Measurements from ENCODE around the gene GOLGA6L24. TPM values are rescaled to one million over a fixed set of nuclear protein-coding genes. Genes with fewer than 3 reads are reported as not detected.
"Not testable (repeated sequence)": the region's sequence is repeated elsewhere in the genome, so short reads cannot be mapped to it uniquely, and the experiment has no call there.

Gene GOLGA6L24, protein sequence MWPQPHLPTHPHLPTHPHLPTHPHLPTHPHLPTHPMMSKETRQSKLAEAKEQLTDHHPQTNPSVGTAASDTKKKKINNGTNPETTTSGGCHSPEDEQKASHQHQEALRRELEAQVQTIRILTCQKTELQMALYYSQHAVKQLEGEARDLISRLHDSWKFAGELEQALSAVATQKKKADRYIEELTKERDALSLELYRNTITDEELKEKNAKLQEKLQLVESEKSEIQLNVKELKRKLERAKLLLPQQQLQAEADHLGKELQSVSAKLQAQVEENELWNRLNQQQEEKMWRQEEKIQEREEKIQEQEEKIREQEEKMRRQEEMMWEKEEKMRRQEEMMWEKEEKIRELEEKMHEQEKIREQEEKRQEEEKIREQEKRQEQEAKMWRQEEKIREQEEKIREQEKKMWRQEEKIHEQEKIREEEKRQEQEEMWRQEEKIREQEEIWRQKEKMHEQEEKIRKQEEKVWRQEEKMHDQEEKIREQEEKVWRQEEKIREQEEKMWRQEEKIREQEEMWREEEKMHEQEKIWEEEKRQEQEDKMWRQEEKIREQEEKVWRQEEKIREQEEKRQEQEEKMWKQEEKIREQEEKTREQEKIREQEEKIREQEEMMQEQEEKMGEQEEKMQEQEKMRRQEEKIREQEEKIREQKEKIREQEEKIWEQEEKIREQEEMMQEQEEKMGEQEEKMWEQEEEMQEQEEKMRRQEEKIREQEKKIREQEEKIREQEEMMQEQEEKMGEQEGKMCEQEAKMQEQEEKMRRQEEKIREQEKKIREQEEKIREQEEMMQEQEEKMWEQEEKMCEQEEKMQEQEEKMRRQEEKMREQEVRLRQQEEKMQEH
- polyA plus RNA-seq (2012; ENCODE audit: insufficient read depth, insufficient read length): 0.52 TPM

DNA sequence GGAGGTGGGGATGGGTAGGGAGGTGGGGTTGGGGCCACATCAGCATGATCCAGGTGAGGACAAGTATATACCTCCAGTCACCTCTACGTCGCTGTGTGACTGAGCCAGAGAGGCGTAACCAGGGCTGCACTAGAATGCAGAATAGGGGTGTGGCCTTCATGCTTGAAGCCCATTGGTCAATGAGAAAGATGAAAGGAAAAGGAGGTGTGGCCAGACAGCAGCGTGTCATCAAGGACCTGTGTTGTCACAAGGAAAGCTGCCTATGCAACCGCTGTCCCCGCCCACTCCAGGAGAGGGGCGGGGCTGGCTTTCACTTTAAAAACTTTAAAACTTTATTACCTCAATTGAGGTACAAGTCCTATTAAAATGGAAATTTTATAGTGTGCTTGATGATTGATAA is at the start of gene GOLGA6L24:
Gene GOLGA6L24 (minus strand): TSS at position 101 of the 400 bp plus-strand sequence. CDS start 61 bp downstream, at position 40.
- DNase-seq (ENCODE audit: low read depth, low spot score); H3K4me3 ChIP-seq (ENCODE audit: low read length): not testable (repeated sequence)

DNA sequence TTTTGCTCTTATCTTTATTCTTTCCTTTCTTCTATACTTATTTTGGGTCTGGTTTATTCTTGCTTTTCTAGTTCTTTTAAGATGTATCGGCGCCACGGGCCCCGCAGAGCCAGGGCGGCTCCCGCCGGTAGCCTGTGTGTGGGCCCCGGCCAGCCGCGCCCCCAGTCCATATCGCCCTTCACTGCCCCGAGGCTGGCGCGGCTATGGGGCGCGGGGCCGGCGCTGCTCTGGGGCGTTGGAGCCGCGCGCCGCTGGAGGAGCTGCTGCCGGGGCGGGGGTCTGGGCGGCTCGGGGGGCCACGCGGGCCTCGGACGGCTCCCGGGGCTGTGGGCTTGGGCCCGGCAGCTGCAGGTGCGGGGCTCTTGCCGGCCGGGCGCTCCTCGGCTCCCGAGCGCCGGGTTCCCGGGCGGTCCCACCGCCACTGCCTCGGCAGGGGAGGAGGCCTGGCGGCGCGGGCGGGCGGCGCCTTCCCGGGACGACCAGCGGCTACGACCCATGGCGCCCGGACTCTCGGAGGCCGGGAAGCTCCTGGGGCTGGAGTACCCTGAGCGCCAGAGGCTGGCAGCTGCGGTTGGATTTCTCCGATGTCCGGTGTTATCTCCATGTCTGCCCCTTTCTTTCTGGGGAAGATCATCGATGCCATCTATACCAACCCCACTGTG is 45.0 kb upstream of the GOLGA6L24 start:
- not testable (repeated sequence) for H3K4me3 ChIP-seq (ENCODE audit: low read length); DNase-seq (ENCODE audit: low read depth, low spot score)

DNA sequence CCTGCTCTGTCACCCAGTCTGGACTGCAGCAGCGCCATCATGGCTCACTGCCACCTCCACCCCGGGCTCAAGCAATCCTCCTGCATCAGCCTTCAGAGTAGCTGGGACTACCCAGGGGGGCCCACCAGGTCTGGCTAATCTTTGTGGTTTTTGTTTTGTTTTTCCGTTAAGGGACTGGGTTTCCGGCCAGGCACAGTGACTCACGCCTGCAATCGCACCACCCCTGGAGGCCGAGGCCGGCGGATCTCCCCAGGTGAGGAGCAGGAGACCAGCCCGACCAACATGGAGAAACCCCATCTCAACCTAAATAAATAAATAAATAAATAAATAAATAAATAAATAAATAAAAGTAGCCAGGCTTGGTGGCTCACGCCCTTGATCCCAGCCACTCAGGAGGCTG is 38.1 kb upstream of the GOLGA6L24 start:
- not testable (repeated sequence) for DNase-seq (ENCODE audit: low read depth, low spot score); H3K4me3 ChIP-seq (ENCODE audit: low read length)

DNA sequence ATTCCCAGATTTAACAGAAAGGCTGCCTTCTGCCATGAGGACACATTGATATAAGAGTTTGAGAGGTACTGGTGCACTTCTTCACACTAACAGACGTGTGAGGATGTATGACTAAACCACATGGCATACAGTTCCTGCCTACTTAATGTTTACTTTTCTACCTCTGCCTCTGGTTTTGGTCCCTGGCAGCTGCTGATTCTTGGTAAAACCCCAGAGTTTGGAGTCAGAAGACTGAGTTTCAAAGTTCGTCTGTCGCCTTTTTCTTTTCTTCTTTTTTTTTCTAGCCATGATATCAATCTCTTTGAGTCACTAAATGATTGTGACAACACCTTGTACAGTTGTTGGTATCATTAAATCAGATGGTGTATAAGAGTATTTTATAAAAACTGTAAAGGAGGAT is 22.2 kb upstream of the GOLGA6L24 start:
- H3K4me3 ChIP-seq (ENCODE audit: low read length); DNase-seq (ENCODE audit: low read depth, low spot score): not testable (repeated sequence)

DNA sequence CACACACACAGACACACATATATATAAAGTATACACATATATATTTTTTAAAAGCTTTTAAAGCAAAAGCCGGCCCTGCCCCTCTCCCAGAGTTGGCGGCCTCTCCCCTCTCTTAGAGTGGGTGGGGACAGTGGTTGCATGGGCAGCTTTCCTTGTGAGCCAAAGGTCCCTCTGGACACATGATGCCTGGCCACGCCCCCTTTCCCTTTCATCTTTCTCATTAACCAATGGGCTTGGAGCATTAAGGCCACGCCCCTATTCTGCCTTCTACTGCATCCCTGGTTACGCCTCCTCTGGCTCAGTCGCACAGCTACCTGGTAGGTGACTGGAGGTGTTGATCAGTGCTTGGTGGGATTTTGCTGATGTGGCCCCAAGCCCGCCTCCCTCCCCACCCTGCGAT is 20.5 kb upstream of the GOLGA6L24 start, which contains the start of gene GOLGA8F:
Gene GOLGA8F (plus strand): TSS at position 301 of the 400 bp plus-strand sequence. CDS start 98 bp downstream, at position 399.
- not testable (repeated sequence) for DNase-seq (ENCODE audit: low read depth, low spot score)

DNA sequence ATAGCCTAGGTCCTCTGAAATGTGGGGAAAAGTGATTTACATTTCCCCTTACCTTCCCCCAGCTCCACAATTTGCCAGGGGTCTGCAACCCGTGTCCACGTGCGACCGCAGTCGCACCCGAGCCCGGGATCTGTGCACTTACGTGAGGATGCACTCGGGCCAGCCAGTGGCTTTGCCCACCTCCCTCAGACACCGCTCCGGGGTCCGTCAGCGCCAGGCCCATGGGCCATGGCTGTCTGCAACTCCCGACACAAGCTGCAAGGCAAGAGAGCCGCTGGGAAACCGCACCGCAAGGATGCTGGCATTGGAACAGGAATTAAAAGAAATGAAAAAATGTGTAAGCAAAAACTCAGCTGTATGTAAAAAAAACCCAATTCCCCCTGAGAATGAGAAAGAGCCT is 7.6 kb upstream of the GOLGA6L24 start:
- DNase-seq (ENCODE audit: low read depth, low spot score): not testable (repeated sequence)

More for the DNA sequence above, 20.5 kb upstream of the GOLGA6L24 start, which contains the start of gene GOLGA8F:
- H3K4me3 ChIP-seq (ENCODE audit: low read length): not testable (repeated sequence)

DNA sequence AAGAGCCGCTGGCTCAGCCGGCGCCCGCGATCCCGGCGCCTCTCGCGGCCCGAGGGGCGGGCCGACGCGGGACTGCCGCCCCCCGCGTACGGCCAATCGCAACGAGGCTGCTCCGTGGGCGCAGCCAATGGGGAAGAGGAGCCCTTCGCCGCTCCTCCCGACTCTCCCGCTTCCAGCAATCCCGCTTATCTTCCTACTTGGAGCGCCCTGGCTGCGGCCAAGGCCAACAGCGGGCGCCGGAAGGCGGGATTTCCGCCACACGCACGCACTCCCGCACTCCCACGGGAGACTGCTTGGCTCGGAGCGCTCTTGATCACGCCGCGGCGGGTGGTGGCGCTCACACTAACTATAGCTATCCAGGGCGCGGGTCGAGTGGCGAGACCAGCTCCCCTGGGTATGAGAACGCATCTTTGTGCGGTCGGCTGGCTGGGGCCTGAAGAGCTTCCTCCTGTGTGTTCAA is 35.7 kb downstream of the GOLGA6L24 start, which contains the start of gene HERC2:
Gene HERC2 (minus strand): TSS at position 51 of the 460 bp plus-strand sequence. CDS start 746 bp downstream, outside the sequence.
- not testable (repeated sequence) for DNase-seq (ENCODE audit: low read depth, low spot score)
- H3K4me3 ChIP-seq (ENCODE audit: low read length): peak within 1 kb of the TSS; percentile 45

More for the DNA sequence above, 7.6 kb upstream of the GOLGA6L24 start:
- not testable (repeated sequence) for H3K4me3 ChIP-seq (ENCODE audit: low read length)

DNA sequence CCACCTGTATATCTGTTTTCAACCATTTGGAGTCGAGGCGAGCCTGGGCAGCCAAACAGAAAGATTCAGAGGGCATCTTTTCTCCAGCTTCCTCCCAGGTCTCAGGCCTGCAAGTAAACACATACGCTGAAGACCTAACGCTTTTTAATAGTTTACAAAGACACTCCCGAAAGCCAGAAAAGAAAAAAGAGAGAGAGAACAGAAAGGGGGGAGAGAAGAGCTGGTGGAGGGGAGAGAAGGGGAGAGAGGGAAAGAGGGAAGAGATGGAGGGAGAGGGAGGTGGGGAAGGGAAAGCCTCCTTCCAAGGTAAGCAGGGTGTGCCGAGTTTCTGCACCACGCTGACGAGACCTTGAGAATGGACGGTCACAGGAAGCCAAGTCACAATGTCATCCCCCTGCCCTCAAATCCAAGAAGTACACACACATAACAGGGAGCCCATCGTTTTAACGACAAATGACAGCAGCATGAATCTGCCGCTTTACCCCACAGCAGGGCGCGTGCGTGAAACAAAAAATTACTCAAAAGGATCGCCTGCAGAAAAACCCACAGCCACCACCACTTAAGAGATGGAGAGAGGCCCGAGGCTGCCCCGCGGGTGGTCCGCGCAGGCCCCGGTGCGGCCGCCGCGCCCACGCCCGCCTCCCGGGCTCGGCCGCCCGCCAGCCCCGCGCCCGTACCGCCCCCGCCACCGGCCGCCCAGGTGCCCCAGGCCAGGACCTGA is 36.4 kb downstream of the GOLGA6L24 start:
- peak overlapping the region; percentile 45 for H3K4me3 ChIP-seq (ENCODE audit: low read length)
- DNase-seq (ENCODE audit: low read depth, low spot score): not testable (repeated sequence)

DNA sequence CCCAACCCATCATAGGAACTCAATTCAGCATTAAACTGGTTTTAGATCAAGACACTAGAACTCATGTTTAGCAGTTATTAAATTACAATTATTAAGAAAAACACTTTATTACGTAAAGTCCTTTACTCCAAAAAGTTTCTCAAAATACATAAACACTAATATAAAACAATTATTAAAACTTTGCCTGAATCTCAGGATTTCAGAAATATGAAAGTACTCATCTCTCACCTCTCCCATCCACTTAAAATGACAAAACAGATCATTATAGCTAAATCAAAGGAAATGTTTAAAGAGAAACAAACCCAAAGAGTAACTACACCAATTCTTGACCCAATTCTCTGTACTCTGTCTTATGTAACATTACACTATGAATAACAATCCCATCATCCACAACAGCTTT is 38.2 kb downstream of the GOLGA6L24 start:
- not testable (repeated sequence) for DNase-seq (ENCODE audit: low read depth, low spot score); H3K4me3 ChIP-seq (ENCODE audit: low read length)

DNA sequence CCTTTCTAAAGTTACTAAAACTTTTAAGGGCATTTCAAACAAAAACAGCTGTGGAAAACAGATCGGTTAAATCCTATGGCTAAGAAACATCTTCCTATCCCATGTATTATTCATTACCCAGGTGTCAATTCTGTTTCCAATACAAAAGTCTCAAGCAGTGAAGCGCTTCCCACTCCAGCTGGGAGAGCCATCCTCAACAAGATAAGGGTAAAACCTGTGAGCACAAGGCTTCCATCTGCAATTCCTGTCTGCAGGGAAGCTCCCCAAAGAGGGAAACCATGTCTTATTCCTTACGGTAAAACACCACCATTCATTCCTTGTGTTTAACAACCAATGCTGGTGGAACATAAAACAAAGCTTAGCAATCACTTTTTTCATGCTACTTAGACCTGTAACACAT is 39.1 kb downstream of the GOLGA6L24 start:
- DNase-seq (ENCODE audit: low read depth, low spot score); H3K4me3 ChIP-seq (ENCODE audit: low read length): not testable (repeated sequence)

DNA sequence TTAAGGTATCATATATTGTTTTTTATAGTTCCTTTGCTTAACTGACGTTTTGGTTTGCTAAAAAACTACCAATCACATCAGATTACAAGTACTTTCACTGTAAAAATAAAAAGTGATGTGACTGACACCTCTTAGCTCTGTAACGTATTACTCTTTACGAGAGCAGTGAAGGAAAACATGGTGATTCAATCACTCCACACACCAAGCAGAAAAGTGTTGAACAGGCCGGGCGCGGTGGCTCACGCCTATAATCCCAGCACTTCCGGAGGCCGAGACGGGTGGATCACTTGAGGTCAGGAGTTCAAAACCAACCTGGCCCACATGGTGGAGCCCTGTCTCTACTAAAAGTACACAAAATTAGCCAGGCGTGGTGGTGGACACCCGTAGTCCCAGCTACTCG is 39.8 kb downstream of the GOLGA6L24 start:
- H3K4me3 ChIP-seq (ENCODE audit: low read length); DNase-seq (ENCODE audit: low read depth, low spot score): not testable (repeated sequence)

DNA sequence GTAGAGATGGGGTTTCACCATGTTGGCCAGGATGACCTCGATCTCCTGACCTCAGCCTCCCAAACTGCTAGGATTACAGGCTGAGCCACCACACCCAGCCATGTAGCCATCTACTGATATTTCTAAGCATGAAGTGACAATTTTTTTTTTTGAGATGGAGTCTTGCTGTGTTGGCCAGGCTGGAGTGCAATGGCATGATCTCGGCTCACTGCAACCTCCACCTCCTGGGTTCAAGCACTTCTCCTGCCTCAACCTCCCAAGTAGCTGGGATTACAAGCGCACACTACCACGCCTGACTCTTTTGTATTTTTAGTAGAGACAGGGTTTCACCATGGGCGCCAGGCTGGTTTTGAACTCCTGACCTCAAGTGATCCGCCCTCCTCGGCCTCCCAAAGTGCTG is 40.9 kb downstream of the GOLGA6L24 start:
- DNase-seq (ENCODE audit: low read depth, low spot score); H3K4me3 ChIP-seq (ENCODE audit: low read length): not testable (repeated sequence)

DNA sequence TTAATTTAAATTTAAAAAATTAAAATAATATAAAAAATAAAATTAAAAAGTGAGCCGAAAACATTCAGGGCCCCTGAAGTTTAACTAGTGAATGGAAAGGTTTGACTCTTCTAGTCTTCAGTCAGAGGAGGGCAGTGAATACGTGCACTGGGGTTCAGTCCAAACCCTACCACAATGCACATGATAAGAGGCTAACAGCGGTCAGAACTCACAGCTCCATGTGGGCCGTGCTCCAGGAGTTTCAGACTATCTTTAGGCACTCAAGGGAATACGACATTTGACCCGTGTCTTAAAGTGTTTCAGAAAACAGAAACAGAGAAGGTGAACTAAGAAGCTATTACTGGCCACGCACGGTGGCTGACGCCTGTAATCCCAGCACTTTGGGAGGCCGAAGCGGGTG is 47.4 kb downstream of the GOLGA6L24 start:
- not testable (repeated sequence) for H3K4me3 ChIP-seq (ENCODE audit: low read length); DNase-seq (ENCODE audit: low read depth, low spot score)

DNA sequence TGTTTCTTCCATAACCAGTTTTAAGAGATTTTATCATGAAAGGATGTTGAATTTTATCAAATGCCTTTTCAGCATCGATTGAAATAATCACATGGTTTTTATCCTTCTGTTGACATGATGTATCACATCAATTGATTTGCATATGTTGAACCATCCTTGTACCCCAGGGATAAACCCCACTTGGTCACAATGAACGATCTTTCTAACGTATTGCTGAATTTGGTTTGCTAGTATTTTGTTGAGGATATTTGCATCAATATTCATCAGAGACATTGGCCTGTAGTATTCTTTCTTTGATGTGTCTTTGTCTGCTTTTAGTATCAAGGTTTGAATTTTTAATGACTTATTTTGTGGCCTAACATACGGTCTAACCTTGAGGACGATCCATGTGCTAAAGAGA is 49.2 kb downstream of the GOLGA6L24 start:
- not testable (repeated sequence) for H3K4me3 ChIP-seq (ENCODE audit: low read length); DNase-seq (ENCODE audit: low read depth, low spot score)

All from Jurkat, Clone E6-1 (cell line).